ENCODE results near the gene HTD2.
"Not testable (repeated sequence)": the region's sequence is repeated elsewhere in the genome, so short reads cannot be mapped to it uniquely, and the experiment has no call there.

The HTD2 gene

GRCh38 chr3:58305882-58306711, at the start of gene HTD2, which contains the start of gene RPP14:
Gene HTD2 (plus strand): TSS chr3:58306520. CDS start chr3:58317614, 11,094 bp downstream.
Gene RPP14 (plus strand): TSS chr3:58306245. CDS start chr3:58310330, 4,085 bp downstream.
- Histone ChIP-seq H3K36me3 (peaks cover 26 to 34% (median 33%) of the 10 kb centered on the region in 11 experiments), H3K9me3 (replicated peaks in 1 of 11) (peaks cover 8 to 12% (median 9%) of the 10 kb centered on the region in 11 experiments; a peak in 17 of 22 replicates), H3K4me1 (peaks cover 16 to 26% (median 21%) of the 10 kb centered on the region in 10 experiments), H3K9ac (peak within 1 kb of the TSS; percentile 84 to 98 (median 94)), H4K20me1 (peaks cover 31 to 42% (median 37%) of the 10 kb centered on the region in 11 experiments; a peak in 21 of 22 replicates), H3K4me3 (peak within 1 kb of the TSS; percentile 72 to 86 (median 77)), H3K4me2 (peak within 1 kb of the TSS; percentile 90 to 98 (median 95)), H3K27ac (peak within 1 kb of the TSS; percentile 90 to 99 (median 95)), H3K27me3 (no peaks in the 10 kb centered on the region)
- TF ChIP-seq Cebpa-rat (IDR thresholded peaks at IDR 0.05), result no peak

- Histone ChIP-seq H3K4me2 (no peak overlapping the region), H4K20me1 (no peaks in the 10 kb centered on the region), H3K27ac (no peak overlapping the region), H3K4me1 (peaks cover 0 to 14% (median 5%) of the 10 kb centered on the region in 10 experiments; a peak in 9 of 20 replicates), H3K9ac (no peak overlapping the region), H3K4me3 (no peak overlapping the region), H3K9me3 (replicated peaks in 1 of 11) (no peaks in the 10 kb centered on the region), H3K36me3 (peaks cover 12 to 41% (median 21%) of the 10 kb centered on the region in 11 experiments; a peak in 18 of 22 replicates), H3K27me3 (no peaks in the 10 kb centered on the region)
- no peak for TF ChIP-seq Cebpa-rat (IDR thresholded peaks at IDR 0.05)
These were observed 47.8 kb upstream of the HTD2 start for GRCh38 chr3:58258392-58259055.

GRCh38 chr3:58260261-58260731, 46.0 kb upstream of the HTD2 start:
- peaks cover 12 to 41% (median 21%) of the 10 kb centered on the region in 11 experiments; a peak in 18 of 22 replicates for H3K36me3 ChIP-seq
- no peak overlapping the region for H3K27ac ChIP-seq
- H3K9ac ChIP-seq, result no peak overlapping the region
- H3K4me1 ChIP-seq, result peaks cover 0 to 14% (median 5%) of the 10 kb centered on the region in 10 experiments; a peak in 9 of 20 replicates
- H3K9me3 ChIP-seq (replicated peaks in 1 of 11), result no peaks in the 10 kb centered on the region
- H3K4me2 ChIP-seq, result peak overlapping the region in 5 of 11 experiments; percentile 33 to 59 (median 45); a peak in 9 of 22 replicates
- no peaks in the 10 kb centered on the region for H3K27me3 ChIP-seq
- H4K20me1 ChIP-seq, result no peaks in the 10 kb centered on the region
- H3K4me3 ChIP-seq, result no peak overlapping the region
- no peak for TF ChIP-seq Cebpa-rat (IDR thresholded peaks at IDR 0.05)

- no peak for TF ChIP-seq Cebpa-rat (IDR thresholded peaks at IDR 0.05)
- peak overlapping the region in 5 of 11 experiments; percentile 33 to 59 (median 45); a peak in 8 of 22 replicates for H3K4me2 ChIP-seq
- no peak overlapping the region for H3K27ac ChIP-seq
- no peak overlapping the region for H3K4me3 ChIP-seq
- no peaks in the 10 kb centered on the region for H3K27me3 ChIP-seq
- no peak overlapping the region for H3K9ac ChIP-seq
- H3K4me1 ChIP-seq, result peaks cover 0 to 14% (median 5%) of the 10 kb centered on the region in 10 experiments; a peak in 9 of 20 replicates
- H3K36me3 ChIP-seq, result peaks cover 12 to 41% (median 21%) of the 10 kb centered on the region in 11 experiments; a peak in 18 of 22 replicates
- no peaks in the 10 kb centered on the region for H3K9me3 ChIP-seq (replicated peaks in 1 of 11)
- H4K20me1 ChIP-seq, result no peaks in the 10 kb centered on the region
These were observed 45.6 kb upstream of the HTD2 start for GRCh38 chr3:58260733-58261132.

- no peaks in the 10 kb centered on the region for H3K27me3 ChIP-seq
- H3K4me2 ChIP-seq, result no peak overlapping the region
- peaks cover 12 to 35% (median 20%) of the 10 kb centered on the region in 11 experiments; a peak in 17 of 22 replicates for H3K36me3 ChIP-seq
- no peak overlapping the region for H3K9ac ChIP-seq
- no peaks in the 10 kb centered on the region for H3K9me3 ChIP-seq (replicated peaks in 1 of 11)
- TF ChIP-seq Cebpa-rat (IDR thresholded peaks at IDR 0.05), result no peak
- no peak overlapping the region for H3K27ac ChIP-seq
- no peaks in the 10 kb centered on the region for H4K20me1 ChIP-seq
- H3K4me3 ChIP-seq, result no peak overlapping the region
- H3K4me1 ChIP-seq, result peaks cover 0 to 14% (median 5%) of the 10 kb centered on the region in 10 experiments; a peak in 9 of 20 replicates
These were observed 44.2 kb upstream of the HTD2 start for GRCh38 chr3:58261954-58262666.

GRCh38 chr3:58266577-58266976, 39.7 kb upstream of the HTD2 start:
- no peaks in the 10 kb centered on the region for H3K27me3 ChIP-seq
- H3K9me3 ChIP-seq (replicated peaks in 1 of 11), result no peaks in the 10 kb centered on the region
- H3K27ac ChIP-seq, result no peak overlapping the region
- H3K4me3 ChIP-seq, result no peak overlapping the region
- H3K4me1 ChIP-seq, result peaks cover 0 to 9% (median 0%) of the 10 kb centered on the region in 10 experiments; a peak in 8 of 20 replicates
- no peak for TF ChIP-seq Cebpa-rat (IDR thresholded peaks at IDR 0.05)
- H3K9ac ChIP-seq, result no peak overlapping the region
- H3K4me2 ChIP-seq, result no peak overlapping the region
- peaks cover 9 to 40% (median 17%) of the 10 kb centered on the region in 11 experiments; a peak in 17 of 22 replicates for H3K36me3 ChIP-seq
- no peaks in the 10 kb centered on the region for H4K20me1 ChIP-seq

GRCh38 chr3:58267543-58267942, 38.8 kb upstream of the HTD2 start:
- H4K20me1 ChIP-seq; H3K27me3 ChIP-seq; H3K27ac ChIP-seq; H3K9me3 ChIP-seq (replicated peaks in 1 of 11); H3K9ac ChIP-seq; H3K4me3 ChIP-seq: not testable (repeated sequence)
- H3K4me2 ChIP-seq, result peak overlapping the region in 2 of 11 experiments; percentile 9 to 60; a peak in 3 of 22 replicates
- peaks cover 0 to 19% (median 3%) of the 10 kb centered on the region in 10 experiments; a peak in 10 of 20 replicates for H3K4me1 ChIP-seq
- H3K36me3 ChIP-seq, result peaks cover 9 to 38% (median 17%) of the 10 kb centered on the region in 11 experiments; a peak in 17 of 22 replicates

- H4K20me1 ChIP-seq, result no peaks in the 10 kb centered on the region
These were observed 37.0 kb upstream of the HTD2 start for GRCh38 chr3:58269356-58269755.

More at GRCh38 chr3:58269356-58269755, 37.0 kb upstream of the HTD2 start:
- H3K4me3 ChIP-seq, result no peak overlapping the region
- H3K27me3 ChIP-seq, result no peaks in the 10 kb centered on the region
- no peak overlapping the region for H3K27ac ChIP-seq
- TF ChIP-seq Cebpa-rat (IDR thresholded peaks at IDR 0.05), result no peak
- peaks cover 0 to 29% (median 3%) of the 10 kb centered on the region in 10 experiments; a peak in 10 of 20 replicates for H3K4me1 ChIP-seq
- no peaks in the 10 kb centered on the region for H3K9me3 ChIP-seq (replicated peaks in 1 of 11)
- no peak overlapping the region for H3K9ac ChIP-seq
- no peak overlapping the region for H3K4me2 ChIP-seq
- H3K36me3 ChIP-seq, result peaks cover 11 to 45% (median 22%) of the 10 kb centered on the region in 11 experiments; a peak in 17 of 22 replicates
